Stimulated activated CD8-positive, alpha-beta memory T cell treated with anti-CD3 and anti-CD28 coated beads, Interleukin-4, amount 100 ng/mL, for 1 hour (primary cell): Measurements from ENCODE around the gene SPRR2G.
"Not testable (repeated sequence)": the region's sequence is repeated elsewhere in the genome, so short reads cannot be mapped to it uniquely, and the experiment has no call there.

ENCODE experiments used
- DNase-seq, 2 donors: peaks; one replicate each; pipeline ENCODE4 v3.0.0-alpha.2; 2020; ENCODE audit warnings: low read depth in 2 of 2, low spot score in 1 of 2

Gene SPRR2G

DNA sequence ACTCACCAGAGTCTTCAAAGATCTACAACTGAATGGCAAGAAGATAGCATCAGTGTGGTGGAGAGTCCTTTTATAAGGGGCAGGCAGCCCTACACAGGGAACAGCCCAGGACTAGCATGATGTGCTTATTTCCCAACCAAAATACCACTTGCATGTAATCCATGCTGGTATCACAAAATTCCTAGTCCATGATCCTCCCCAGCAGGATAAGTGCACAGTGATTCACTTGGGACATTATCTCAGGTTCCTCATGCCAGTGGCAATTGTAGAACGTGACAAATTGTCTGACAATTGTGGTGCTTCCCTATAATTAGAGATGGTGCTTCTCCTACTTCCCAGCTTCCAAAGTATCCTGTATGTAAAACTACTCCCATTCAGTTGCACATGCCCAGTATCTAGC, at the start of gene SPRR2G:
SPRR2G (minus strand) TSS at position 45 of the 400 bp plus-strand sequence. CDS start 780 bp downstream, outside the sequence.
- no peak for DNase-seq

DNA sequence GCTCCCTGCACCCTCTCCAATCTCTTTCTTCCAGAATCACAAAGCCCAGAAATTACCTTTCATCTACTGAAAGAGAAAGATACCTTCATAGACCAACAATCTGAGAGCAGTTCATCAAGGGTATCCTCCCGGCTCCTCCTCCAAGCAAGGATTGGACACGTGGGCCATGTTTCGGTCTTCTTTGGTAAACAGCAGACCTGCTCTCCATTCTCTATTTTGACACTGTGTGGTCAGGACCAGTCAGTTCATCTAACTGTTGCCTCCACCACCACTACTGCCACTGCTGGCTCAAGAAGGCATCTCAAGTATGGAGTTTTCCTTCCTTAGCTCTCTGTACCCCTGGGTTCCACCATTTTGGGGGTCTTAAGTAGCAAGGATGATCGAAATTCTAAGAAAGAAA, 44.5 kb upstream of the SPRR2G start:
- DNase-seq = no peak

DNA sequence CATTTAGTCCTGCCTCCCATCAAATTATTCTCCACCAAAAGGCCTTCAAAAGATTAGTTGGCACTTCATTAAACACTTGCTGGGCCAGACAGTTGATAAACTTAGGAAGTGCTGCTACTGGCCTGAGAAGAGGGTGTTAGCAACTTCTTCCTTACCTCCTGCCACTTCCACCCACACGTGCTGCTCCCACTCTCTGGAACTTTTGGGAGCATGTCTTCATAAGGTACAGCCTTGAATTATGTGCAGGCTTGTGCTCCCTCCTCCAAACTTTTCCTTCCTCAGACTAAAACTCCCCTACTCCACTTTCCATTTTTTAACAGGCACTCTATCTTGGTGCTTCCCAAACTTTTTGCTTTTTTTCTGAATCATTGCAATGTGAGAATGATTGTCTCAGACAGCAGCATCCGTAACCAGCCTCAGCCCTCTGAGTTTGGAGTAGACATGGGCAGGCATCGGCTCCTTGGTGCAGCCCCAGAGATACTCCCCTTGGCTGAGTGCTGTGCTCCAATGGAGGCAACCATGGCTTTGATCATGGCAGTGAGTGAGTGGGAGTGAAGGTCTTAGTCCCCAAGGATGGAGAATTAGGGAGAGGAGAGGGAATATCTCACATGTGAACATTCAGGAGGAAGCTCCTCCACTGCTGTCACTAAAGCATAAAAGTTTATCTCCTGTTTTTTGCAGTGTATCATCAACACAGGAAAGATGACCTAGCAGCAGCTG, 43.8 kb upstream of the SPRR2G start:
- DNase-seq = no peak

DNA sequence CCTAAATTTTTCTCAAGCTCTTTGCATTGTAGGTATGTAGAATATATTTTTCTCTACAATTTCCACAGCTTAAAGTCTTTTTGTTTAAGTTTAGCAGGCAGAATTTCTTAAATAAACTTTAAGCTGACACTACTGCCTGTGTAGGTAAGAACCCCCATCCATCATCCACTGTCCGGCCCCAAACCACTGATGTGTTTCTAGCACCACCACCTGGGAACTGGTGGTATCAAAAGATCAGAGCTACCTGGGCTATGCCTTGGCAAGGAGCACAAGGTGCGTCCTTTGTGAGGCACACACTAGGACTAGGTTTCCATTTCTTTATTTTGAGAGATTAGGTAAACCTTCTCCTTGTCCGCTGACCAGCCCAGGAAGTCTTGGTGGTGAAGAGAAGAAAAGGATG, 42.0 kb upstream of the SPRR2G start:
- no peak for DNase-seq

DNA sequence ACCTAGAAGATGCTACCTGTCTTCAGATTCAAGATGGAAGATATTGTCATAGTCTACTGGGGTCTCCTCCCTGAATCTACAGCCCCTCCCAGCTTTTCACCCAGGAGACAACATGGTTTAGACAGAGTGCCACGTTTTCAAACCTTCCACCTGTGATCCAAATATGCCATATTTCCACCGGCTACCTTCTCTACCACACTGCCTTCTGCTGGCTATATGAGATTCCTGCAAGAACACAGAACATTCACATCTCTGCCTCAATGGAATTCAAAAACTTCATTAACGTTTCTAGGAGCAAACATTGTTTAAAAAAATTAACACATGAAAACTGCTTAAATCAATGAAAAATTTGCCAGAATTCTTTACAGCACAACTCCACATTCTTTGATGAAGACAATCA, 39.7 kb upstream of the SPRR2G start:
- no peak for DNase-seq

DNA sequence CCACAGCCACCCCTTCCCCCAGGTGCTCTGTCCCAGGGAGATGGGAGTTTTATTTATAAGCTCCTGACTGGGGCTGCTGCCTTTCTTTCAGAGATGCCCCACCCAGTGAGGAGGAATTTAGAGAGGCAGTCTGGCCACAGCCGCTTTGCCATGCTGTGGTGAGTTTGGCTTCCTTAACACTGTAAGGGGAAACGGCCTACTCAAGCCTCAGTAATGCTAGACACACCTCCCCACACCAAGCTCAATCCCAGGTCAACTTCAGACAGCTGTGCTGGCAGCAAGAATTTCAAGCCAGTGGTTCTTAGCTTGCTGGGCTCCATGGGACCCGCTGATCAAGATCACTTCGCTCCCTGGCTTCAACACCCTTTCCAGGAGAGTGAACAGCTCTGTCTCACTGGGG, 37.6 kb upstream of the SPRR2G start:
- DNase-seq = not testable (repeated sequence)

DNA sequence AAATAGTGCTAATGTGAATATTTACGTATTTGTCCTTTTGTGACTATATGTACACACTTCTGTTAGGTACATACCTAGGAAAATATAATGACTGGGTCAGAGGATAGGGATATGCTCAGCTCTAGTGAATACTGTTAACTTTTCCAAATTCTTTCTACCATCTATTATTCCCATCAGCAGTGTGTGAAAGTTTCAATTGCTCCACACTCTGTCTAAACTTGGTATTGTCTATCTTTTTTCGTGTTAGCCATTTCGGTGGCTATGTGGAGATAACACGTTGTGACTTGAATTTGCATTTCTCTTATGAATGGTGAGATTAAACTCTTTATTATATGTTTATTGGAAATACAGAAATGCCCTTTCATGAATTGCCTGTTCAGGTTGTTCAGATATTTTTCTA, 29.9 kb upstream of the SPRR2G start:
- DNase-seq = no peak

DNA sequence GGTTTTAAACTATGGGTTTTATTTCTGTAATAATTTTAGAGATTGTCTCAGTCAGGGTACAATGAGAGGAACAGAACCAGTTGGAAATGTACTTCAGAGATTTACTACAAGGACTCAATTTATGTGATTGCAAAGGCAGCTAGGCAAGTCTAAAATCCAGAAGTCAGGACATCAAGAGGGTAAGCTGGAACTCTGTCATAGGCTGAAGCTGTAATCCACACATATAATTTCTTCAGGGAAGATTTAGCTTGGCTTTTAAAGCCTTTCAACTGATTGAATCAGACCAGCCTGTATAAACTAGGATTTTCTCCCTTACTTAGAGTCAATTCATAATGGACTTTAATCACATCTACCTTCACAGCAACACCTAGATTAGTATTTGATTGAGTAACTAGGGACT, 28.2 kb upstream of the SPRR2G start:
- DNase-seq = no peak

DNA sequence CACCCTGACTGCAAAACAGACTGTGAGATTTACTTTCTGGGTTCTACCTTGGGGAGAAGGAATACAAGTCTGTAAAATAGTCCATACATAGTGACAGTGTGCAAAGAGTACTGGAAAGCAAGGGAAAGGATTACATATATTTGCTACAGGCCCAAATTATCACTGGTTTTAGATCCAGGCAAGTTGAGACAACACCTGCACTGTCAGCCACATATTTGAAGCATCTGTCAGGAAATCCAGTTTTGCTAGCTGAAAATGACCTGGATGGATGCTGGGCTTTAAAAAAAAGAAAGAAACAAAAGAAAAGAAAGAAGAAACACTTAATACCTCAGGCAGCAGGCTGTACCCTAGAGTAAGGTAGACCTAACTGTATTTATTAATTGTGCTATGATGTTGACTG, 23.9 kb upstream of the SPRR2G start:
- no peak for DNase-seq

DNA sequence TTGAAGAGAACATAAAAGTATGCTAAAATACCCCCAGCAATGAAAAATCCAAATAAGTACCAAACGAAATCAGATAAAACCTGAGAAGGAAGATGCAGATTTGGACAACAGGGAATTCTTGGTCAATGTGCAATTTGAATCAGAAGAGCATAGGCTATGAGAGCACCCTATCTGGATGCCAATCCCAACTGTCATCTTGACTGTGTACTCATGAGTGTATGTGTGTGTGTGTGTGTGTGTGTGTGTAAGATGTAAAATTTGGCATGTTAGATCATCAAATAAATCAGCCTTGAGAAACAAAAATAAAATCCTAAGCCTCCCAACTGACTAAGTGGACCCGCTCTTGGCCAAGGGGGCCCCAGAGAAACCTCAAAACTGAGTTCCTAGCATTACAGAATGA, 18.0 kb upstream of the SPRR2G start:
- DNase-seq = no peak

DNA sequence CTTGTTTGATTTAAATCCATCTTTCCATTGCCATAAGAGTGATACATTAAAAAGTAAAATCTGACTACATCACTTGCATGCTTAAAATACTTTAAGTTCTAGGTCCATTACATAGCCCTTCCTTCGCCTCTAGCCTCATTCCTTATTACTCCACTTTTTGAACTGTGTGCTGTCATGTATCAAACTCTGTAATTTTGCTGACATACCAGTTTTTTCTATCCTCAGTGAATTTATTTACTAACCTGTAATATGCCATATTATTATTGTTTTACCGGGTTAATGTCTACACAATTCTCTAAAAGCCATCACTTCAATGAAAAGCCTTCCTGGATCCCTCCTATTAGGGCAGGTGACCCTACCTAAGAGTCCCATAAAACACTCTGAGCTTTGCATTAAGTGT, 4.9 kb upstream of the SPRR2G start:
- no peak for DNase-seq

DNA sequence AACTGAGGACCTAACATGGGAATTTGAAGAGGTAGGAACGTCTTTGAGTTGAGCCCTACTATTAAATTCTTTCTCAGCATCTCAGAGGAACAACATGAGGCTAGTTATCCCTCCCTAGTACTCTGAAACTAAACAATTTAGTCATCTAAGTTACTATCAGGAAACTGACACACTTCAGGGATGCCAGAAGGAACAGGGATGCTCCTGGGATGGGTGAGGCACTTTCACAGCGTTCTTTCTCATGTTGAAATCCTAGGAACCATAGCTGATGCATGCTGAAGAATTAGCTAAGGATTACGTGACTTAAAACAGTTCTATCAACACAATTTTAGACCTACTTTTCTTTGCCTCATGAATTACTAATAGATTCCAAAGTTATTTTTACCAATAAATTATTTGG, 1.8 kb upstream of the SPRR2G start:
- DNase-seq = no peak

DNA sequence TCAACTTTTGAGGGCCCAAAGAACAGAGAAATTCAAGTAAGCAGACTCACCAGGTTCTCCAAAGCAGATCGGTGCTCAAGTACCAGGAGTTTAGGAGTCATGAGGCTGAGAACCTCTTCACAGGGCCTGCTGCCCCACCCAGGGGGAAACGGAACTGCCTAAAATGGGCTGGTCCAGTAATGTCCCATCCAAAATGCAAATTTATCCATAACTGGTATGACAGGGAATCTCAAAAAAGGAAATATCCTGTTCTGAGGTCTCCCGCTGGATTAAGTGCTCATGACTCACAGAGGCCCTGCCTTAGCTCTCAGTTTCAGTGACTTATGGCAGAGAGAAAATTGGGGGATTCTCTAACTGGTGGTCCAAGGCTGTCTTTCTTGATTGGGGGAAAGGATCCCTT, 9.3 kb downstream of the SPRR2G start:
- DNase-seq = no peak

DNA sequence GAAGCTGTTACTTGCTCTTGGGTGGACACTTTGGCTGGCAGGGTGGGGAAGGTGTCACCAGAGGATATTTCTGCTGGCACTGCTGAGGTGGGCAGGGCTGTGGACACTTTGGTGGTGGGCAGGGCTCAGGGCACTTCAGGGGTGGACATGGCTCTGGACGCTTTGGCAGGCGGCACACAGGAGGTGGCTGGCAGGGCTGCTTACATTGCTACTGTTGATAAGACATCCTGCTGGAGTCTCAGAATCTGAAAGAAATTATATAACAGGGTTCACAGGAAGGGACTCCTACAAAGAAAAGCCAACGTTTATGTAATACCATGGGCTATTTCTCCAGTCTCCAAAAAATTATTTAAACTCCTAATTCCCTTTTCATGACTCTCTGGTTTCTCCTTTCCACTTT, 10.2 kb downstream of the SPRR2G start:
- no peak for DNase-seq

DNA sequence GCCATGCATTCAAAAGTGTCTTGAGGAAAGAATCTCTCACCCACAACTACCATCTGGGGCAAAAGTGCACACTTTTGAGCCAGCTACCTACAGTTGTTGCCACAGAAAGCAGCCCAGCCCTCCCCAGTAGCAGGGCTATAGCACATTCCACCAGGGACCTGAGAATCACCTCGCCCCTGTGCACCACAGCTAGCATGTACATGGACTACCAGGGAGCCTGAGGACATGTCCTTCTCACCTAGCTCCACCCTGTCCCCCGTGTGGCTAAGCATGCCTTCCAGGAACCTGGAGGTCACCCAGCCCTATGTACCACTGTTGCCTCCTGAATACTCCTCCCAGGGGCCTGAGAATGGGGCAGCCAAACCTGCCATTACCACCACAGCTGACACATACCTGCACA, 16.9 kb downstream of the SPRR2G start:
- no peak for DNase-seq

DNA sequence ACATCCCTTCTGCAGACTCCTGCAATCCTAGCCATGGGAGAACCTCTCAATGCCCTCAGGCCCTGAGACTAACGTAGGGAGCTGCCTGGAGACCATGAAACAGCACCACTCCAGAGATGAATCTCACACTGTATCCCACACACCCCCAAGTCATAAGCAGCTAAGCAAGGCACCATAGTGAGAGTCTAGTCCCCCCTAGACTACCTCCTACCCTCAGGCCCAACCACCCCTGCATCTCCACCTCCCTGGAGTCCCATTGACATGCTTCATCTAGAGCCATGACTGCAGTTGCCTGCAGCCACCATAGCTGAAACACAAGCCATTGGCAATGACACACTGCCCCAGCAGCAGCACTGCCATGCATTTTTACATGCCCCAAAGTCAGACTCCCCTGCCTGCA, 17.4 kb downstream of the SPRR2G start:
- no peak for DNase-seq

DNA sequence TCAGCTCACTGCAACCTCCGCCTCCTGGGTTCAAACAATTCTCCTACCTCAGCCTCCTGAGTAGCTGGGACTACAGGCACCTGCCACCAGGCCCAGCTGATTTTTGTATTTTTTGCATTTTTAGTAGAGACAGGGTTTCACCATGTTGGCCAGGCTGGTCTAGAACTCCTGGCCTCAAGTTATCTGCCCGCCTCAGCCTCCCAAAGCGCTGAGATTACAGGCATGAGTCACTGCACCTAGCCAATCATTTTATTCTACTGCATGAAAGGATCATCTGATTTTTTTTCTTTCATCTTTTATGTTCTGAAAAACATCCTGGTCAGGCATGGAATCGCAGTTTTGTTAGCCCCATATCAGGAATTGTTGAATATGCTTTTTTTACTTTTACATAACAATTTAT, 22.0 kb downstream of the SPRR2G start:
- DNase-seq = not testable (repeated sequence)

DNA sequence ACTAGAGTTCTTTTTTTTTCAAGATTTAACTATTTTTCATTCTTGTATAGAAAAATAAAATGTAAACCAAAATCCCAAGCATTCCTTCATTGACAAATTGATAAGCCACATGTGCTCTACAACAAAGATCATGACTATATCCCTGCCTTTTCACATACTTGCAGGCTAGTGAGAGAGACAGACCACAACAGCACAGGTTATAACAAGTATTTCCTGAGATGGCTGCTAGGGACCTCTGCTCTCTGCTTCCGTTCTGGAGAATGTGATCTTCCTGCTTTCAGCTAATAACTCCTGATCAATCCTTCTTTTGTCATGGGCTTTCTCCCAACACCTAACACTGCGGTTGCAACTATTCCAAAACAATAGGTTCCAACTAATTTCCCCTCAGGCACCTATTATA, 23.4 kb downstream of the SPRR2G start:
- DNase-seq = no peak

DNA sequence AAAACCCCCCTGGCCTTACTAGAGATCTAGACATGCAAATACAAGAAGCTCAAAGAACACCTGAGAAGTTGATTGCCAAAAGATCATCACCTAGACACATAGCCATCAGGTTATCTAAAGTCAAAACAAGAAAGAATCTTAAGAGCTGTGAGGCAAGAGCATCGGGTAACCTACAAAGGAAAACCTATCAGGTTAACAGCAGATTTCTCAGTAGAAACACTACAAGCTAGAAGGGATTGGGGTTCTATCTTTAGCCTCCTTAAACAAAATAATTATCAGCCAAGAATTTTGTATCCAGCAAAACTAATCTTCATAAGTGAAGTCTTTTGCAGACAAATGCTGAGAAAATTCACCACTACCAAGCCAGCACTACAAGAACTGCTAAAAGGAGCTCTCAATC, 25.2 kb downstream of the SPRR2G start:
- DNase-seq = no peak

DNA sequence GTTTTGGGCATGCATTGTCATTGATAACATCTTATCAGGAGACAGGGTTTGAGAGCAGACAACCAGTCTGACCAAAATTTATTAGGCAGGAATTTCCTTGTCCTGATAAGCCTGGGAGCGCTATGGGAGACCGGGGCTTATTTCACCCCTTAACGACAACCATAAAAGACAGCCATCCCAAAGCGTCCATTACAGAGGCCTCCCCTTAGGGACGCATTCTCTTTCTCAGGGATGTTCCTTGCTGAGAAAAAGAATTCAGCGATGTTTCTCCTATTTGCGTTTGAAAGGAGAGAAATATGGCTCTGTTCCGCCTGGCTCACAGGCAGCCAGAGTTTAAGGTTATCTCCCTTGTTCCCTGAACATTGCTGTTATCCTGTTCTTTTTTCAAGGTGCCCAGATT, 26.9 kb downstream of the SPRR2G start:
- not testable (repeated sequence) for DNase-seq

DNA sequence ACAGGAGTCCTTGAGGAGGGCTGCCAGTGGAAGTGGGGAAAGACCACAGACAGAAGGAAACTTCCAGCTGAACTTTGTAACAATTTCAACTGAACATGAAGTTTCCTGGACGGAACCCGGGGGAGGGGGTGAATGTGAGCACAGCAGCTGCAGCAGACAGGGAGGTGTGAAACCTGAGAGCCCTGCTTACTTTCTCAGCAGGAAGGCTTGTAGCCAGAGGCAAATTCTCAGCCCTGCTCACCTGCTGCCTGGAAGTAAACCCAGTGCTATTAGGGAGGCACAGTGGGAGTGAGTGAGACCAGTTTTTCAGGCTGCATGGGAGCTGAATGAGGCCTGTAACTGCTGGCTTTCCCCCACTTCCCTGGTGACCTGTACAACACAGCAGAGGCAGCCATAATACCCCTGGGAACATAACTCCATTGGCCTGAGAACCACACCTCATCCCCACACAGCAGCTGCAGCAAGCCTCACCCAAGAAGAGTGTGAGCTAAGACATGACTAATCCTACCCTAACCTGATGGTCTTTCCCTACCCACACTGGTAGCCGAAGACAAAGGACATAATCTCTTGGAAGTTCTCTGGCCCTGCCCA, 27.8 kb downstream of the SPRR2G start:
- no peak for DNase-seq

DNA sequence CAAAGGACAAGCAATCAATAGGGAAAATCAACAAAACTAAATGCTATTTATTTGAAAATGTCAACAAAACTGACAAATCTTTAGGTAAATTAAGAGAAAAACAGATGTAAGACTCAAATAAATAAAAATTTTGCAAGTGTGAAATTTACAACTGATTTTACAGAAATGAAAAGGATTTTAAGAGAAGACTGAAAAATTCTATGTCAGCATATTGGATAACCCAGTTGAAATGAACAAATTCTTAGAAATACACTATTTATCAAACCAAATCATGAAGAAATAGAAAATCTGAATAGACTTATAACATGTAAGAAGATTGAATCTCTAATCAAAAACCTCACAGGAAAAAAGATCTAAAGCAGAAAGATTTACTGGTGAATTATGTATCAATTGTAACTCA, 29.7 kb downstream of the SPRR2G start:
- DNase-seq = no peak

DNA sequence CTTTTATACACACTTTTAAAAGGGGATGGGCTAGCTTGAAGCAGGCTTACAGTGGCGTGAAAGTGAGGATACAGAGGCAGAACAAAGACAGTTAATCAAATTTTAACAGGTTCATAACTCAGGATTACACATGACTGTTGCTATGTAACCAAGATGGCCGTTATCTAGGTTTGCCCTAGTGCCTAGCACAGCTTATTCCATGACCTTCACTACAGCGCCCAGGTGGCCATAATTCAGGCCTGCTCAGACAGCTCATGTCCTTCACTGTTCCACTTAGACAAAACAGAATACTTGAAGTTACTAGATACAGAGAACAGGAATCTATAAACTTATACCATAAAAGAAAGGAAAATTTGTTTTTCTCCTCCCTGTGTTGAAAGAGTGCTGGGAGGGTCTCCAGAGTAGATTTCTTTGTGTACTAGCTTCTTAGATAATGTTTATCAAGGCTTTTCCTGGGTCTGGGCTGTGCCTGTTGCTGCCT, 31.2 kb downstream of the SPRR2G start:
- no peak for DNase-seq
